Epithelial cell of esophagus (primary cell): ENCODE data around the gene DHDH.
"Not testable (repeated sequence)": the region's sequence is repeated elsewhere in the genome, so short reads cannot be mapped to it uniquely, and the experiment has no call there.

ENCODE experiments used
- DNase-seq: peaks from one replicate; pipeline ENCODE4 v3.0.0; 2010; ENCODE audit warnings: low read depth
- H3K4me3 ChIP-seq: 2 replicates; pipeline ENCODE4 v1.5.1; 2011; ENCODE audit warnings: mild to moderate bottlenecking, low read length, control low read depth
- CTCF ChIP-seq: IDR thresholded peaks from 2 replicates; pipeline ENCODE4 v1.5.1; 2011; ENCODE audit warnings: low read depth, mild to moderate bottlenecking, low read length, control low read depth, inconsistent platforms; ENCODE audit not compliant: insufficient read depth; ENCODE audit errors: missing control alignments

The DHDH gene

DNA sequence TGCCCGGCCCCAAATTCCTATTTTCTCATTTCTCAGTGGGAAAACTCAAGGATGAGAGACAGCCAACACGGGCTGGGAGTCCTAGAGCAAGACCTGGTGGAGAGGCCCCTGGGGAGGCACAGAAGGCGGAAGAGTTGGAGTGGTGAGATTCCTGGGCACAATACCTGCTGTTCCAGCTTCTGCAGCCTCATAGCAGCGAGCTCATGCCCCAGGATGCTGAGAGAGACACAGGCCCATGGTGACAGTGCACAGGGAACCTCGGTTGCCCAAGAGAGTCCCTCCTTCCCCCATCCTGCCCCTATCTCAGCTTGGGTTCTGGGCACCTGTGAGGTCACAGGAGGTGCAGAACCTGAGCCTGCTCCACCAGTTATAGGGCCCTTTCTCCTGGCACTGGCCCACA, 36.3 kb upstream of the DHDH start:
- no peak for DNase-seq
- no peak for TF ChIP-seq CTCF
- H3K4me3 ChIP-seq, result no peak overlapping the region

GRCh38 chr19:48899386-48899749, 34.1 kb upstream of the DHDH start:
- H3K4me3 ChIP-seq, result peak overlapping the region; percentile 98
- not testable (repeated sequence) for DNase-seq

DNA sequence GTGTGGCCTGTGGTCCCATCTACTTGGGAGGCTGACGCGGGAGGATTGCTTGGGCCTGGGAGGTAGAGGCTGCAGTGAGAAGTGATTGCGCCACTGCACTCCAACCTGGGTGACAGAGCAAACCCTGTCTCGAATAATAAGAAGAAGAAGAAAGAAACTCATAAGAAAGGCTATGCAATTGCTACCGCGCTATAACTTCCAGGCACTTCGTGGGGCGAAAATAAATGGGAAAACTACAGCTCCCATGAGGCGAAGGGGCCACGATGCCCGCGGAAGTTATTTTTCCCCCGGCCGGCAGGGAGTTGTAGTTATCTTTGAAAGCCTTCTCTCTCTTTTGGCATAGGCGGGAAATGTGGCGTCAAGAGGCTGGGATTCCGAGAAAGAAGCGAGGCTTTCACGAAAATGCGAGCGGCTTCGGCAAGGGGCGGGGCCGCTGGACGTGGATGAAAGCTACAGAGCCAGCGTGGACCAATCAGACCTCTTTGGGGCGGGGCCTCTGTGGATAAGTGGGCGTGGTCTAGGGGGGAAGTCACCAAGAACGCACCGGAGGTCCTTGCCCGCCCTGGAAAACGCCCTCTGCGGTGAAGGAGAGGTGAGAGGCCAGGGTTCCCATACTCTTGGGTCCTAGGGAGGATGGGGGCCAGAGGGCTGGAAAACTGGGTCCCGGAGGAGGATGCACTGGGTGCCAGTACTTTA, 33.6 kb upstream of the DHDH start, which contains the start of gene NUCB1:
Gene NUCB1, plus strand, starts transcription at position 532 of the 696 bp plus-strand sequence. CDS start 485 bp downstream, outside the sequence.
- H3K4me3 ChIP-seq, result peak within 1 kb of the TSS; percentile 98
- peak; percentile 99 for DNase-seq
- TF ChIP-seq CTCF, result peak; percentile 32

GRCh38 chr19:48900477-48901406, 32.8 kb upstream of the DHDH start:
- peak; percentile 49 for DNase-seq
- peak overlapping the region; percentile 98 for H3K4me3 ChIP-seq
- no peak for TF ChIP-seq CTCF

DNA sequence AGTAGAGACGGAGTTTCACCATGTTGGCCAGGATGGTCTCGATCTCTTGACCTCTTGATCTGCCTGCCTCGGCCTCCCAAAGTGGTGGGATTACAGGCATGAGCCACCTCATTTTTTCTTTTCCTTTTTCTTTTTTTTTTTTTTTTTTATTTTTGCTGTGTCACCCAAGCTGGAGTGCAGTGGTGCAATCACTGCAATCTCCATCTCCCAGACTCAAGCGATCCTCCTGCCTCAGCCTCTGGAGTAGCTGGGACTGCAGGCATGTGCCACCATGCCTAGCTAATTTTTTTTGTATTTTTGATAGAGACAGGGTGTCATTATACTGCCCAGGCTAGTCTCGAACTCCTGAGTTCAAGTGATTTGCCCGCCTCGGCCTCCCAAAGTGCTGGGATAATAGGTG, 31.2 kb upstream of the DHDH start:
- DNase-seq, H3K4me3 ChIP-seq: not testable (repeated sequence)

GRCh38 chr19:48903788-48904187, 29.7 kb upstream of the DHDH start:
- not testable (repeated sequence) for DNase-seq, H3K4me3 ChIP-seq

- DNase-seq, result no peak
- TF ChIP-seq CTCF, result no peak
- H3K4me3 ChIP-seq, result no peak overlapping the region
Measured at GRCh38 chr19:48905664-48906063, 27.8 kb upstream of the DHDH start.

- no peak overlapping the region for H3K4me3 ChIP-seq
- DNase-seq, result no peak
- TF ChIP-seq CTCF, result no peak
Measured at GRCh38 chr19:48906324-48906723, 27.2 kb upstream of the DHDH start.
